Neural cell (in vitro differentiated cells): ENCODE results near the gene MSI2. TPM values are rescaled to one million over a fixed set of nuclear protein-coding genes. Genes with fewer than 3 reads are reported as not detected.

Experiments
- H2AFZ ChIP-seq: fragments of 200-600, 300-800 bp; sonication (generic), shearing (Covaris generic); 2 replicates; pipeline ENCODE4 v1.6.0; 2014; ENCODE audit warnings: low read depth, mild to moderate bottlenecking, antibody characterized with exemption, low read length, moderate library complexity
- H3F3A ChIP-seq: fragments of 200-600 bp; shearing (Covaris generic); 2 replicates; pipeline ENCODE4 v1.6.1; 2016; ENCODE audit warnings: mild to moderate bottlenecking, moderate library complexity, mixed read lengths, antibody characterized with exemption, low read length; ENCODE audit not compliant: insufficient read depth, poor library complexity, severe bottlenecking
- H3K27ac ChIP-seq: fragments of 200-600, 300-800 bp; sonication (generic), shearing (Covaris generic); 2 replicates; pipeline ENCODE4 v1.5.1; 2014; ENCODE audit warnings: mild to moderate bottlenecking, low read length, moderate library complexity
- H3K27me3 ChIP-seq: fragments of 300-800, 200-600 bp; sonication (generic), shearing (Covaris generic); 2 replicates; pipeline ENCODE4 v1.6.0; 2014; ENCODE audit warnings: mild to moderate bottlenecking, low read depth, low read length, moderate library complexity; ENCODE audit not compliant: insufficient read depth
- H3K36me3 ChIP-seq: fragments of 300-800, 200-600 bp; sonication (generic), shearing (Covaris generic); 2 replicates; pipeline ENCODE4 v1.5.1; 2014; ENCODE audit warnings: mild to moderate bottlenecking, antibody characterized with exemption, low read length, moderate library complexity; ENCODE audit not compliant: insufficient read depth
- H3K4me2 ChIP-seq: fragments of 300-800, 200-600 bp; sonication (generic), shearing (Covaris generic); 2 replicates; pipeline ENCODE4 v1.6.0; 2014; ENCODE audit warnings: mild to moderate bottlenecking, low read length
- H3K4me3 ChIP-seq: fragments of 300-800, 200-600 bp; sonication (generic), shearing (Covaris generic); 2 replicates; pipeline ENCODE4 v1.5.1; 2014; ENCODE audit warnings: mild to moderate bottlenecking, low read length, moderate library complexity
- H3K79me2 ChIP-seq: fragments of 200-600 bp; shearing (Covaris generic); replicated peaks from 2 replicates; pipeline ENCODE4 v1.6.0; 2014; ENCODE audit warnings: mild to moderate bottlenecking, low read length, moderate library complexity; ENCODE audit not compliant: insufficient read depth
- H3K9ac ChIP-seq: fragments of 300-800, 200-600 bp; sonication (generic), shearing (Covaris generic); 2 replicates; pipeline ENCODE4 v1.6.1; 2016; ENCODE audit warnings: mild to moderate bottlenecking, low read length, mixed read lengths
- H3K9me2 ChIP-seq: fragments of 200-600 bp; shearing (Covaris generic); 2 replicates; pipeline ENCODE4 v1.6.1; 2016; ENCODE audit warnings: mild to moderate bottlenecking, low read length, mixed read lengths; ENCODE audit not compliant: insufficient read depth
- H3K9me3 ChIP-seq: fragments of 200-600, 300-800 bp; sonication (generic), shearing (Covaris generic); 2 replicates; pipeline ENCODE4 v1.6.1; 2016; ENCODE audit warnings: mild to moderate bottlenecking, mixed run types, low read length, moderate library complexity, mixed read lengths
- H4K20me1 ChIP-seq: fragments of 200-600 bp; shearing (Covaris generic); 2 replicates; pipeline ENCODE4 v1.6.1; 2016; ENCODE audit warnings: mild to moderate bottlenecking, mixed run types; ENCODE audit not compliant: insufficient read depth
- CTCF ChIP-seq: fragments of 450-650 bp; IDR thresholded peaks from 2 replicates; pipeline ENCODE4 v1.5.1; 2014; ENCODE audit warnings: antibody characterized with exemption, mild to moderate bottlenecking, moderate library complexity; ENCODE audit not compliant: poor library complexity, severe bottlenecking
- EP300 ChIP-seq: fragments of 450-650 bp; conservative IDR thresholded peaks from 2 replicates; pipeline ENCODE4 v1.6.1; 2014; ENCODE audit warnings: antibody characterized with exemption, mild to moderate bottlenecking, moderate library complexity; ENCODE audit not compliant: poor library complexity, severe bottlenecking
- EZH2 ChIP-seq: fragments of 200-600, 300-800 bp; shearing (Covaris generic), sonication (generic); IDR thresholded peaks from 2 replicates; pipeline ENCODE4 v1.6.1; 2014; ENCODE audit warnings: antibody characterized with exemption, low read length, borderline replicate concordance, mild to moderate bottlenecking; ENCODE audit not compliant: insufficient read depth, poor library complexity, severe bottlenecking
- MXI1 ChIP-seq: fragments of 450-650 bp; conservative IDR thresholded peaks from 2 replicates; pipeline ENCODE4 v1.6.1; 2014; ENCODE audit warnings: antibody characterized with exemption, mild to moderate bottlenecking; ENCODE audit not compliant: poor library complexity, severe bottlenecking
- POLR2AphosphoS5 ChIP-seq: IDR thresholded peaks from 2 replicates; pipeline ENCODE4 v1.6.1; 2012
- RAD21 ChIP-seq: fragments of 450-650 bp; conservative IDR thresholded peaks from 2 replicates; pipeline ENCODE4 v1.6.1; 2014; ENCODE audit warnings: antibody characterized with exemption, mild to moderate bottlenecking, moderate library complexity
- SMC3 ChIP-seq: fragments of 450-650 bp; conservative IDR thresholded peaks from 2 replicates; pipeline ENCODE4 v1.6.1; 2014; ENCODE audit warnings: antibody characterized with exemption, mild to moderate bottlenecking, moderate library complexity; ENCODE audit not compliant: poor library complexity
- TAF1 ChIP-seq: IDR thresholded peaks from 2 replicates; pipeline ENCODE4 v1.6.1; 2012; ENCODE audit warnings: low read depth
- polyA plus RNA-seq: library from polyadenylated mRNA; depleted of rRNA; stranded (reverse); fragments of >200 nt; gene quantifications from 2 replicates; pipeline ENCODE4 v1.2.3, GENCODE V29; 2014
- TF ChIP-seq, protein P1 (sequence below): IDR thresholded peaks from 2 replicates; pipeline ENCODE4 v1.6.1; 2012; ENCODE audit warnings: borderline replicate concordance

The MSI2 gene
- polyA plus RNA-seq, 1 donor from 2014 or later: 61.4 TPM

- Histone ChIP-seq H4K20me1 (no peaks in the 10 kb centered on the region), H3K27me3 (no peaks in the 10 kb centered on the region), H2AFZ (no peak overlapping the region), H3F3A (no peaks in the 10 kb centered on the region), H3K4me3 (peak overlapping the region; percentile 54), H3K27ac (peak overlapping the region; percentile 91), H3K36me3 (peaks cover 16% of the 10 kb centered on the region), H3K9ac (peak overlapping the region; percentile 60), H3K79me2 (peaks cover 56% of the 10 kb centered on the region), H3K9me3 (no peaks in the 10 kb centered on the region), H3K9me2 (no peaks in the 10 kb centered on the region), H3K4me2 (peak overlapping the region; percentile 46)
- TF ChIP-seq SMC3 (no peak), EZH2 (no peak), RAD21 (peak; percentile 53), EP300 (peak; percentile 97), MXI1 (peak; percentile 50), CTCF (no peak), TAF1 (no peak), POLR2AphosphoS5 (peak; percentile 87)
- TF ChIP-seq, protein P1, sequence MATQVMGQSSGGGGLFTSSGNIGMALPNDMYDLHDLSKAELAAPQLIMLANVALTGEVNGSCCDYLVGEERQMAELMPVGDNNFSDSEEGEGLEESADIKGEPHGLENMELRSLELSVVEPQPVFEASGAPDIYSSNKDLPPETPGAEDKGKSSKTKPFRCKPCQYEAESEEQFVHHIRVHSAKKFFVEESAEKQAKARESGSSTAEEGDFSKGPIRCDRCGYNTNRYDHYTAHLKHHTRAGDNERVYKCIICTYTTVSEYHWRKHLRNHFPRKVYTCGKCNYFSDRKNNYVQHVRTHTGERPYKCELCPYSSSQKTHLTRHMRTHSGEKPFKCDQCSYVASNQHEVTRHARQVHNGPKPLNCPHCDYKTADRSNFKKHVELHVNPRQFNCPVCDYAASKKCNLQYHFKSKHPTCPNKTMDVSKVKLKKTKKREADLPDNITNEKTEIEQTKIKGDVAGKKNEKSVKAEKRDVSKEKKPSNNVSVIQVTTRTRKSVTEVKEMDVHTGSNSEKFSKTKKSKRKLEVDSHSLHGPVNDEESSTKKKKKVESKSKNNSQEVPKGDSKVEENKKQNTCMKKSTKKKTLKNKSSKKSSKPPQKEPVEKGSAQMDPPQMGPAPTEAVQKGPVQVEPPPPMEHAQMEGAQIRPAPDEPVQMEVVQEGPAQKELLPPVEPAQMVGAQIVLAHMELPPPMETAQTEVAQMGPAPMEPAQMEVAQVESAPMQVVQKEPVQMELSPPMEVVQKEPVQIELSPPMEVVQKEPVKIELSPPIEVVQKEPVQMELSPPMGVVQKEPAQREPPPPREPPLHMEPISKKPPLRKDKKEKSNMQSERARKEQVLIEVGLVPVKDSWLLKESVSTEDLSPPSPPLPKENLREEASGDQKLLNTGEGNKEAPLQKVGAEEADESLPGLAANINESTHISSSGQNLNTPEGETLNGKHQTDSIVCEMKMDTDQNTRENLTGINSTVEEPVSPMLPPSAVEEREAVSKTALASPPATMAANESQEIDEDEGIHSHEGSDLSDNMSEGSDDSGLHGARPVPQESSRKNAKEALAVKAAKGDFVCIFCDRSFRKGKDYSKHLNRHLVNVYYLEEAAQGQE: peak; percentile 72
These were observed 14.5 kb downstream of the MSI2 start for GRCh38 chr17:57270801-57271245.

DNA sequence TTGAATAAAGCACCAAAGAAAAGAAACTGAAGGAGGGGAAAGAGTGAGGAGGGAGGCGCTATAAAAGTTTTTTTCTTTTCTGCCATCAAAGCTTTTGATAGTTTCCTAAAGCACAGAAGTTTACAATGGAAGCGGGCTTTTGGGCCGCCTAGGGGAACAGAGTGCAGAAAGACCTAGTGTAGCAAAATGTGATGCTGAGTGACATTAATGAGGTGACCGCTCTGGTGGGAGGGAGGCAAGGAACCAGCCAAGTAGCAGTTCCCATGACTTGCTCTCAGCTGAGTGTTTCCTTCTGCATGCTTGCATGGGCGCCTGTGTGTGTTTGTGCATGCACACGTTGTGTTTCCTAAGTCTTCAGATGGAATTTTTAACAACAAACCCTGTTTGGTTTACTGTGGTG, 15.5 kb downstream of the MSI2 start:
- Histone ChIP-seq H3F3A (no peaks in the 10 kb centered on the region), H3K4me2 (peak overlapping the region; percentile 46), H3K9me2 (no peaks in the 10 kb centered on the region), H3K27ac (peak overlapping the region; percentile 91), H3K27me3 (no peaks in the 10 kb centered on the region), H3K9ac (peak overlapping the region; percentile 60), H2AFZ (no peak overlapping the region), H3K36me3 (peaks cover 11% of the 10 kb centered on the region), H3K4me3 (peak overlapping the region; percentile 54), H3K9me3 (no peaks in the 10 kb centered on the region), H3K79me2 (peaks cover 58% of the 10 kb centered on the region), H4K20me1 (no peaks in the 10 kb centered on the region)
- TF ChIP-seq, protein P1: no peak
- TF ChIP-seq SMC3: no peak
- TF ChIP-seq TAF1: no peak
- no peak for TF ChIP-seq EZH2
- TF ChIP-seq MXI1: no peak
- TF ChIP-seq POLR2AphosphoS5: no peak
- TF ChIP-seq RAD21: no peak
- no peak for TF ChIP-seq CTCF
- no peak for TF ChIP-seq EP300
